ENCODE results near the gene CBLN1. TPM values are rescaled to one million over a fixed set of nuclear protein-coding genes. Genes with fewer than 3 reads are reported as not detected.
A peak's percentile ranks its signal among the peaks of the same experiment; 100 is the strongest.

The CBLN1 gene
- total RNA-seq, 2 experiments from 2014 or later = not detected

GRCh38 chr16:49282690-49283375 is 1.2 kb upstream of the CBLN1 start:
- H3K4me1 Mint-ChIP-seq = peaks cover 4% of the 10 kb centered on the region
- ChIA-PET CTCF (no interaction called here), POLR2A (no interaction called here)
- H3K9me3 Mint-ChIP-seq = no peaks in the 10 kb centered on the region
- peaks cover 5% of the 10 kb centered on the region for H3K36me3 Mint-ChIP-seq (ENCODE audit: low read depth)
- peak overlapping the region; percentile 21 for H3K4me3 Mint-ChIP-seq
- peak overlapping the region; percentile 16 for H3K27ac Mint-ChIP-seq
- DNase-seq = no peak
- H3K27me3 Mint-ChIP-seq = peaks cover 65% of the 10 kb centered on the region

DNA sequence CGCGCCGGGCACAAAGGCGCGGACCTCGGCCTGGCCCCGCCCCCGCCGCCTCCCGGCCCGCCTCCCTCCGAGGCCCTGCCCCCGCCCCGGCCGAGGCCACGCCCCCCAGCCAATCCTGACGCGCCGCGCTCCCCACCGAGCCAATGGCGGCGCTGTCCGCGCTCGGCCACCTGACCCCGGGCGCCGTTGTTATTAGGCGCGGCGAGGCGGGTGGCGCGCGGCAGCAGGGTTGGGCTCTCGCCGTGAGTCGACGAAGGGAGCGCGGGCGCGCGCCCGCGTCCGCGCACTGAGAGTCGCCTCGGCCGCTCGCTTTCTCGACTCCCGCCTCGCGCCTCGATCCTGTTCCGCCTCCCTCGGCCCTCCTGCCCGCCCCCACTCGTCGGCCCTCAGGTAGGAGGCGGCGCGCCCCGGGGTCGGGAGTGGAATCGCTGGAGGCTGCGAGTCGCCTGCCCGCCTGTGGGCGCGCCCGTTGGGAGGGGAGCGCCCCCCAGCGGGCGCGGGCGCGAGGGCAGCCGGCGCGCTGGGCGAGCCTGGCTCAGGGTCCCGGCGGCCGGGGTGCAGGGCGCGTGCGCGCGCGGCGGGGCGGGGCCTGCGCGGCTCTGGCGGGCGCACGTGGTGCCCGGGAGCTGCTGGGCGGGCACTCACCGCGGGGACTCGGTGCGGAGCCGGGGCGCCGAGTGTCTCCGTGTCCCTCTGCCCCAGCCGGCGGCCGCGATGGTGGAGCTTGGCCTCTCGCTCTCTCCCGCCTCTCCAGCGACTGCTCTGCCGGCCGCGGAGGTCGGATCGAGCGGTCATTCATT is 405 bp upstream of the CBLN1 start:
- no peaks in the 10 kb centered on the region for H3K9me3 Mint-ChIP-seq
- peaks cover 4% of the 10 kb centered on the region for H3K4me1 Mint-ChIP-seq
- peaks cover 70% of the 10 kb centered on the region for H3K27me3 Mint-ChIP-seq
- H3K36me3 Mint-ChIP-seq (ENCODE audit: low read depth) = peaks cover 5% of the 10 kb centered on the region
- ChIA-PET CTCF (no interaction called here), POLR2A (no interaction called here)
- DNase-seq = peak; percentile 57
- H3K4me3 Mint-ChIP-seq = peak overlapping the region; percentile 21
- peak overlapping the region; percentile 16 for H3K27ac Mint-ChIP-seq

GRCh38 chr16:49280841-49281371 is 732 bp downstream of the CBLN1 start:
- H3K27ac Mint-ChIP-seq = no peak overlapping the region
- no peaks in the 10 kb centered on the region for H3K9me3 Mint-ChIP-seq
- ChIA-PET CTCF (interaction anchor here (0.5 kb wide), 1 partner anchor 424 kb away, joined by 3 read pairs; no protein-coding TSS in a partner anchor), POLR2A (no interaction called here)
- H3K36me3 Mint-ChIP-seq (ENCODE audit: low read depth) = peaks cover 5% of the 10 kb centered on the region
- DNase-seq = no peak
- no peak overlapping the region for H3K4me3 Mint-ChIP-seq
- peaks cover 73% of the 10 kb centered on the region for H3K27me3 Mint-ChIP-seq
- H3K4me1 Mint-ChIP-seq = peaks cover 4% of the 10 kb centered on the region

DNA sequence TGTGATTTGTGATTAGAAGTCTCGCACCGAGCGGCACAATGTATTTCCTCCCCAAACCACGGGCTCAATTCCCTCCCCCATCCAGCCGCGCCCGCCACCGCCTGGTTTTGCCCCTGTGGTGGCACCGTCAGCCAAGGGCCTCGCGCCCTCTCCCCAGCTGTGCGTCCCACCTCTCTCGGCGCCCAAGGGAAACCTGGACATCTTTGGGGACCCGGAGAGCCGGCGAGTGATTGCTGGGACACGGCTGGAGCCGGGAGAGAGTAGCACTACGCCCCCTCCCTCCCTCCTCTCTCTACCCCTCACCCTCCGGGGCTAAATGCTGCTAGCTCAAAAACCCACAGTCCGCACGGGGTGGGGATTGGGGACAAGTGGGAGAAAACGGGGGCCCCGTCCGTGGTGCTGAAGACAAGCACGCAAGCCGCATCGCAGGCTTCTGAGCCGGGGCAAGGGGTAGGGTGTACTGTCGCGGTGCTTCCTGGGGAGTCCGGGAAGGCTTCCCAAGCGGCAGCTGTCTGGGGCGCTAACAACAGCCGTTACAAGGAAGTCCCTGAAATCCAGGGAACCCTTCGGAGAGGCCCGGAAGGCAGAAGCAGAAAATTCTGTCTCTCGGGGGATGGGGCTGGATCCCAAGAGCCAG is 1.4 kb downstream of the CBLN1 start:
- ChIA-PET POLR2A (no interaction called here), CTCF (interaction anchor here (0.5 kb wide), 1 partner anchor 423 kb away, joined by 3 read pairs; no protein-coding TSS in a partner anchor)
- no peak overlapping the region for H3K4me3 Mint-ChIP-seq

DNA sequence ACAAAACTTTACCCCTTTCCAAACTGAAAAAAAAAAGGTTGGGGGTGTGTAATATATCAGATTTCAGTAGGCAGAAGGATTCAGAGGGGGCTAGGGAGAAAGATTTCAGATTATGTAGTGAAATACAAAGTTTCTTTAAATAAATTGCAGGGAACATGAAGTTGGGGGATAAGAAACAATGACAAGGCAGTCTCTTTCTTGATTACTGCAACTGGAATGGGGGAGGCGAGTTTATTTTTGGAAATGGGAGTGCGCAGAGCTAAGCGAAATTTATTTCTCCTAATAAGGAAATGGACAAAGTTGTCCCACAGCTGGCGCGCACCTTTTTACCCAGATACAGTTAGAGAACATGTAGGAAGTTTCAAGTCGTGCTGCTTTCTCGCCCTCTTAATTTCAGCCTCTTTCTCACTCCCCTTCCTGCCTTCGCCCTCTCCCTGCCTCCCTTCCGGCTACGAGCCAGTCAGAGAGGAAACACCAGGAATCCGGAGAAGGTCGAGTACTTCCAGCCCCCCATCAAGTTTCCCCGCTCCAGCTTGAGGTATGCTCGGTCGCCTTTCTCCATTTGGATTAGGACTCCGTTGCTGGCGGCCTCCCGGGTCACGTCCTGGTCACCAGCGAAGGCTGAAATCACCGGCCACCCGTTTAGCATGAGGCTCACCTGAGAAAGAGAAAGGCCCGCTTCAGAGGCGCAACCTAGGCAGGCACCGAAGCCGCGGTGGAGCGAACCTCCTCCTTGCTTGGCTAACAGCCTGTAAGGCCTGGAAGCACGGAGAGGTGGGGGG is 2.5 kb downstream of the CBLN1 start:
- H3K27me3 Mint-ChIP-seq = peaks cover 75% of the 10 kb centered on the region

More for the DNA sequence above, 1.4 kb downstream of the CBLN1 start:
- no peak for DNase-seq
- Mint-ChIP-seq H3K27me3 (peaks cover 75% of the 10 kb centered on the region), H3K36me3 (ENCODE audit: low read depth) (peaks cover 5% of the 10 kb centered on the region), H3K4me1 (peaks cover 4% of the 10 kb centered on the region), H3K9me3 (no peaks in the 10 kb centered on the region), H3K27ac (no peak overlapping the region)

DNA sequence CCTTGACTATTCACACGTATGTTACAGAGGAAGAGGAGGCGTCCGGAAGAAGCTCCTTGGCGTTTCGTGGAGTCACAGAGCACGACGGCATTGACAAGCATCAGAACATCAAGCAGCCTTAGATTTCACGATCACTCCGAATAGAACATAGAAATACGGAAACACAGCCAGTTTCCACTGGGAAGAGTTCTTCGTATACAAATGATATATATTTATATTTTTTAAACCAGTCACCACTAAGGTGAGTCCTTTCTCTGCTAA is 3.1 kb downstream of the CBLN1 start:
- ChIA-PET CTCF (no interaction called here), POLR2A (no interaction called here)
- Mint-ChIP-seq H3K9me3 (no peaks in the 10 kb centered on the region), H3K4me3 (no peak overlapping the region), H3K4me1 (peaks cover 4% of the 10 kb centered on the region), H3K27me3 (peaks cover 73% of the 10 kb centered on the region), H3K36me3 (ENCODE audit: low read depth) (peaks cover 3% of the 10 kb centered on the region), H3K27ac (no peak overlapping the region)
- no peak for DNase-seq

More for the DNA sequence above, 2.5 kb downstream of the CBLN1 start:
- peaks cover 4% of the 10 kb centered on the region for H3K36me3 Mint-ChIP-seq (ENCODE audit: low read depth)
- H3K4me1 Mint-ChIP-seq = peaks cover 4% of the 10 kb centered on the region
- H3K27ac Mint-ChIP-seq = no peak overlapping the region
- DNase-seq = no peak
- ChIA-PET POLR2A (no interaction called here), CTCF (no interaction called here)
- no peak overlapping the region for H3K4me3 Mint-ChIP-seq
- H3K9me3 Mint-ChIP-seq = no peaks in the 10 kb centered on the region

- Mint-ChIP-seq H3K4me3 (no peak overlapping the region), H3K4me1 (peaks cover 4% of the 10 kb centered on the region), H3K9me3 (no peaks in the 10 kb centered on the region), H3K36me3 (ENCODE audit: low read depth) (peaks cover 3% of the 10 kb centered on the region), H3K27me3 (peaks cover 72% of the 10 kb centered on the region), H3K27ac (no peak overlapping the region)
- POLR2A ChIA-PET = interaction anchor here (0.8 kb wide), 1 partner anchor 32 kb away, joined by 3 read pairs; no protein-coding TSS in a partner anchor
- CTCF ChIA-PET = no interaction called here
- DNase-seq = no peak
These were observed 3.7 kb downstream of the CBLN1 start for GRCh38 chr16:49277766-49278566.

GRCh38 chr16:49277386-49277742 is 4.3 kb downstream of the CBLN1 start:
- Mint-ChIP-seq H3K27me3 (peaks cover 66% of the 10 kb centered on the region), H3K4me3 (no peak overlapping the region), H3K4me1 (no peaks in the 10 kb centered on the region), H3K9me3 (no peaks in the 10 kb centered on the region), H3K27ac (no peak overlapping the region), H3K36me3 (ENCODE audit: low read depth) (no peaks in the 10 kb centered on the region)
- ChIA-PET CTCF (no interaction called here), POLR2A (interaction anchor here (0.8 kb wide), 1 partner anchor 32 kb away, joined by 3 read pairs; no protein-coding TSS in a partner anchor)
- DNase-seq = no peak

GRCh38 chr16:49276646-49277385 is 4.8 kb downstream of the CBLN1 start:
- Mint-ChIP-seq H3K27me3 (peaks cover 66% of the 10 kb centered on the region), H3K27ac (no peak overlapping the region), H3K4me3 (no peak overlapping the region), H3K9me3 (no peaks in the 10 kb centered on the region), H3K36me3 (ENCODE audit: low read depth) (no peaks in the 10 kb centered on the region), H3K4me1 (no peaks in the 10 kb centered on the region)
- CTCF ChIA-PET = no interaction called here
- POLR2A ChIA-PET = interaction anchor here (0.8 kb wide), 1 partner anchor 33 kb away, joined by 3 read pairs; no protein-coding TSS in a partner anchor
- DNase-seq = no peak

GRCh38 chr16:49275870-49276269 is 5.8 kb downstream of the CBLN1 start:
- H3K4me1 Mint-ChIP-seq = no peaks in the 10 kb centered on the region
- no peaks in the 10 kb centered on the region for H3K9me3 Mint-ChIP-seq
- no peak overlapping the region for H3K27ac Mint-ChIP-seq
- ChIA-PET CTCF (no interaction called here), POLR2A (no interaction called here)
- H3K27me3 Mint-ChIP-seq = peaks cover 62% of the 10 kb centered on the region
- no peak overlapping the region for H3K4me3 Mint-ChIP-seq
- H3K36me3 Mint-ChIP-seq (ENCODE audit: low read depth) = no peaks in the 10 kb centered on the region
- no peak for DNase-seq

- Mint-ChIP-seq H3K36me3 (ENCODE audit: low read depth) (no peaks in the 10 kb centered on the region), H3K27ac (no peak overlapping the region), H3K9me3 (no peaks in the 10 kb centered on the region), H3K27me3 (peaks cover 55% of the 10 kb centered on the region), H3K4me3 (no peak overlapping the region), H3K4me1 (no peaks in the 10 kb centered on the region)
- CTCF ChIA-PET = no interaction called here
- no peak for DNase-seq
- POLR2A ChIA-PET = no interaction called here
These were observed 6.4 kb downstream of the CBLN1 start for GRCh38 chr16:49275050-49275730.
